ENCODE measurements around the gene ITGA6.
"Not testable (repeated sequence)": the region's sequence is repeated elsewhere in the genome, so short reads cannot be mapped to it uniquely, and the experiment has no call there.

ITGA6 gene

DNA sequence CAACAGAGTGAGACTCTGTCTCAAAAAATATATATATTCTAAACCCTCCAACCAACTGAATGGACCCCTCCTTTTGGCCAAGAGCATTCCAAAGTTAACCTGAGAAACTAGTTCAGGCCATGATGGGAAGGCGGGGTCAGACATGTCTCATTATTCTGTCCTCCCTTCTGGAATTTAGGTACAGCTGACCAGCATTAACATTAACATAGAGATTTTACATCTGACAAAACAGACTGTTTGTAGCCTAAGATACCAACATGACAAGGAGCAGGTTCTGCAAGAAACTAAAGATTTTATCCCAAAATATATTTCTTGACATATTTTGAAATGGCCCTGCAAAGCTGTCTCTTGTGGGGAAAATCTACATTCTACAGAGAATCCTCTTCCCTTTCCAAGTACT, 121.7 kb downstream of the ITGA6 start:
- DNase-seq (ENCODE audit: insufficient read length, low spot score) (no peak), FAIRE-seq (no peak)
- no peak for TF ChIP-seq SPI1 (IDR thresholded peaks at IDR 0.05; ENCODE audit: low read depth, low read length)
- no peak for TF ChIP-seq POLR2AphosphoS5 (IDR thresholded peaks at IDR 0.05; ENCODE audit: low read depth, low read length)
- no peak for TF ChIP-seq POU2F2 (IDR thresholded peaks at IDR 0.05; ENCODE audit: low read depth, low read length)
- no peak for TF ChIP-seq TAF1 (IDR thresholded peaks at IDR 0.05; ENCODE audit: low read depth, low read length)
- no peak for TF ChIP-seq PAX5 (IDR thresholded peaks at IDR 0.05; ENCODE audit: insufficient read depth, low read length, severe bottlenecking)
- TF ChIP-seq POLR2A (IDR thresholded peaks at IDR 0.05; ENCODE audit: low read depth, low read length) = no peak

- DNase-seq (ENCODE audit: insufficient read length, low spot score); FAIRE-seq: not testable (repeated sequence)
These were observed 122.4 kb downstream of the ITGA6 start for GRCh38 chr2:172549802-172550201.

GRCh38 chr2:172550419-172550818, 123.0 kb downstream of the ITGA6 start:
- FAIRE-seq = no peak
- TF ChIP-seq TAF1 (IDR thresholded peaks at IDR 0.05; ENCODE audit: low read depth, low read length) = no peak
- no peak for TF ChIP-seq POU2F2 (IDR thresholded peaks at IDR 0.05; ENCODE audit: low read depth, low read length)
- TF ChIP-seq POLR2A (IDR thresholded peaks at IDR 0.05; ENCODE audit: low read depth, low read length) = no peak
- TF ChIP-seq PAX5 (IDR thresholded peaks at IDR 0.05; ENCODE audit: insufficient read depth, low read length, severe bottlenecking) = no peak
- no peak for TF ChIP-seq SPI1 (IDR thresholded peaks at IDR 0.05; ENCODE audit: low read depth, low read length)
- TF ChIP-seq POLR2AphosphoS5 (IDR thresholded peaks at IDR 0.05; ENCODE audit: low read depth, low read length) = no peak
- DNase-seq (ENCODE audit: insufficient read length, low spot score) = no peak

DNA sequence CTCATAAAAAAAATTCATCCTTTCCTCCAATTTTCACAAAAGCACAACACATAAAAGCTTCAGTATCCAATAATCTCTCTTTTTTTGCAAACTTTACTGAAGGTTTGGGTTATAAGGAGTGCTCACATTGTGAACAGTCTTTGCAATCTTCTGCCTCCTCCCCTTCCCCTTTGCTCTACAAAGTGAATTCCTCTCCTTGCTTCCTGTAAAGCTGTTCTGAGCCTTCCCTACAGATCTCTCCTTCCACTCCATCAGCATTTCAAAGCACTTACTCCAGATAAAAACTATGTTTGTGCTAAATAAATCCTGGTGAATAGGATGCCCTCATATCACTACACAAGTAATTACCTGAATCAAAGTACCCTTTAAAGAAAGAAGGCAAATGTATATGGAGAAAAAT, 123.9 kb downstream of the ITGA6 start:
- no peak for FAIRE-seq
- no peak for DNase-seq (ENCODE audit: insufficient read length, low spot score)
- TF ChIP-seq POU2F2 (IDR thresholded peaks at IDR 0.05; ENCODE audit: low read depth, low read length) = no peak
- no peak for TF ChIP-seq POLR2AphosphoS5 (IDR thresholded peaks at IDR 0.05; ENCODE audit: low read depth, low read length)
- no peak for TF ChIP-seq POLR2A (IDR thresholded peaks at IDR 0.05; ENCODE audit: low read depth, low read length)
- TF ChIP-seq SPI1 (IDR thresholded peaks at IDR 0.05; ENCODE audit: low read depth, low read length) = no peak
- TF ChIP-seq PAX5 (IDR thresholded peaks at IDR 0.05; ENCODE audit: insufficient read depth, low read length, severe bottlenecking) = no peak
- no peak for TF ChIP-seq TAF1 (IDR thresholded peaks at IDR 0.05; ENCODE audit: low read depth, low read length)

DNA sequence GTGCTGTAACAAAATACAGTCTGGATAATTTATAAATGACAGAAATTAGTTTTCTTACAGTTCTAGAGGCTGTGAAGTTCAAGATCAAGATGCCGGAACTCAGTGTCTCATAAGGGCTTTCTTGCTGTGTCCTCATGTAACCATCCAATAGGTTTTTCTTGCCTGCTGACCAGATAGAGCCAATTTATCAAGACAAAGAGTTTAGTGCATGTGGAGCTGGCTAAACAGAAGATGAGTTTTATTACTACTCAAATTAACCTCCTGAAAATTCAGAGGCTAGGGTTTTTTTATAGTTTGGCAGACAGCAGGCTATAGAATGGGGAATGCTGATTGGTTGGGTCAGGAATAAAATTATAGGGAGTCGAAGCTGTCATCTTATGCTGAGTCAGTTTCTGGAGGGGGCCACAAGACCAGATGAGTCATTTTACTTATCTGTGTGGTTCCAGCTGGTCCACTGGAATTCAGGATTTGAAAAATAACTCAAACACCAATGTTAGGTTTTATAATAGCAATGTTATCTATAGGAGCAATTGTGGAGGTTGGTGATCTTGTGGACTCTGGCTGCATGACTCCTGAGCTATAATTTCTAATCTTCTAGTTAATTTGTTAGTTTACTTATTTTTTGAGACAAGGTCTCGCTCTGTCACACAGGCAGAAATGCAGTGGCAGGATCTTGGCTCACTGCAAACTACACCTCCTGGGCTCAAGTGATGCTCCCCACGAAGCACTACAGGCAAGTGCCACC, 125.3 kb downstream of the ITGA6 start:
- no peak for FAIRE-seq
- no peak for DNase-seq (ENCODE audit: insufficient read length, low spot score)
- TF ChIP-seq POLR2AphosphoS5 (IDR thresholded peaks at IDR 0.05; ENCODE audit: low read depth, low read length) (no peak), PAX5 (IDR thresholded peaks at IDR 0.05; ENCODE audit: insufficient read depth, low read length, severe bottlenecking) (no peak), POU2F2 (IDR thresholded peaks at IDR 0.05; ENCODE audit: low read depth, low read length) (no peak), TAF1 (IDR thresholded peaks at IDR 0.05; ENCODE audit: low read depth, low read length) (no peak), POLR2A (IDR thresholded peaks at IDR 0.05; ENCODE audit: low read depth, low read length) (no peak), SPI1 (IDR thresholded peaks at IDR 0.05; ENCODE audit: low read depth, low read length) (no peak)

GRCh38 chr2:172554352-172555271, 127.2 kb downstream of the ITGA6 start:
- FAIRE-seq (no peak), DNase-seq (ENCODE audit: insufficient read length, low spot score) (no peak)
- no peak for TF ChIP-seq POLR2A (IDR thresholded peaks at IDR 0.05; ENCODE audit: low read depth, low read length)
- TF ChIP-seq SPI1 (IDR thresholded peaks at IDR 0.05; ENCODE audit: low read depth, low read length) = no peak
- no peak for TF ChIP-seq POU2F2 (IDR thresholded peaks at IDR 0.05; ENCODE audit: low read depth, low read length)
- TF ChIP-seq PAX5 (IDR thresholded peaks at IDR 0.05; ENCODE audit: insufficient read depth, low read length, severe bottlenecking) = no peak

DNA sequence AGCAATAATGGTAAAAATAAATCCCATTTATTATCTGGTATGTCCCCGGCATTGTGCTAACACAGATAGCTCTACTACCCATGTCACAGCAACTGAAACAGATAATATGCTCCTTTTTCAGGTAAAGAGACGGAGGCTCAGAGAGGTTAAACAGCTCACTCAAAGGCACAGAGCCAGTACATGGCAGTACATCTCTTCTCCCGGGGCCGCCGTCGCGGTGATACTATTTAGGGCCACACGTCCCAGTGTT, 127.8 kb downstream of the ITGA6 start:
- DNase-seq (ENCODE audit: insufficient read length, low spot score) (no peak), FAIRE-seq (no peak)
- no peak for TF ChIP-seq SPI1 (IDR thresholded peaks at IDR 0.05; ENCODE audit: low read depth, low read length)
- TF ChIP-seq POLR2AphosphoS5 (IDR thresholded peaks at IDR 0.05; ENCODE audit: low read depth, low read length) = no peak
- TF ChIP-seq POLR2A (IDR thresholded peaks at IDR 0.05; ENCODE audit: low read depth, low read length) = no peak
- TF ChIP-seq POU2F2 (IDR thresholded peaks at IDR 0.05; ENCODE audit: low read depth, low read length) = no peak
- TF ChIP-seq PAX5 (IDR thresholded peaks at IDR 0.05; ENCODE audit: insufficient read depth, low read length, severe bottlenecking) = no peak
- TF ChIP-seq TAF1 (IDR thresholded peaks at IDR 0.05; ENCODE audit: low read depth, low read length) = no peak
